KG1 (cell line): ENCODE data around the gene IGF1R.
A peak's percentile ranks its signal among the peaks of the same experiment; 100 is the strongest.
"Not testable (repeated sequence)": the region's sequence is repeated elsewhere in the genome, so short reads cannot be mapped to it uniquely, and the experiment has no call there.

Experiments
- DNase-seq: peaks from one replicate; lab custom pipeline; 2025; lab: John Stamatoyannopoulos, UW

The IGF1R gene

DNA sequence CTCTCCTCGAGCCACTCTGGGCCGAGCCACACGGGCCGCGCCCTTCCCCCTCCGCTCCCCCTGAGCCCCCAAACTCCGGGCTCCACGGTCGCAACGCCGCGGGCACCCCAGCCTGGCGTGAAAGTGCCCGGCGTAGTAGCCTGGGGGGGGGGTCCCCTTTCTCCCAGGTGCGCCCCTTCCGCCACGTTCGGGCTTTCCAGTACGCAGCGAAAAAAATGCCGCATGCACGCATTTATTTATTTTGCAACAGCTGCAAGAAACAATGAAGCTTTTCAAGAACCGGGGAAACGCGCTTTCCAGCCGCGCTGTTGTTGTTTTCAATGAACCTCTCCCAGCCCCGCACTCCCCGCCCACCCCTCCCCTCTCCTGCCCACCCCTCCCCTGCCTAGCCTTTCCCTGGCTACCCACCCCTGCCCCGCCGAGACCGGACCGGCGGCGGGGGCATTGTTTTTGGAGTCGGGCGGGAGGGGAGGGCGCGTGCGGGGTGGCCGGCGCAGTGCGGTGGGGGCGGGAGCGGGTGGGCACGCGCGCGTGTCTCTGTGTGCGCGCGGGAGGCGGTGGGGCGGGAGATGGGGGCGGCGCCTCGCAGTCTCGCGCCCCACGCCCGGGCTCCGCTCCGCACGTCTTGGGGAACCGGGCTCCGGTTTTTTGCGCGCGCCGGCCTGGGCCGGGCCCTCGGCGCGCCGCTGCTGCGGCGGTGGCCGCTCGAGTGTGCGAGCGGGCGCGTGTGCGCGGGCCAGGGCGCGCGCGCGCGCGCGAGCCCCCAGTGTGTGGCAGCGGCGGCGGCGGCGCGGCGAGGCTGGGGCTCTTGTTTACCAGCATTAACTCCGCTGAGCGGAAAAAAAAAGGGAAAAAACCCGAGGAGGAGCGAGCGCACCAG is at the start of gene IGF1R:
Gene IGF1R, plus strand, starts transcription at position 766 of the 880 bp plus-strand sequence. CDS start 1,043 bp downstream, outside the sequence.
- peak; percentile 30 for DNase-seq

DNA sequence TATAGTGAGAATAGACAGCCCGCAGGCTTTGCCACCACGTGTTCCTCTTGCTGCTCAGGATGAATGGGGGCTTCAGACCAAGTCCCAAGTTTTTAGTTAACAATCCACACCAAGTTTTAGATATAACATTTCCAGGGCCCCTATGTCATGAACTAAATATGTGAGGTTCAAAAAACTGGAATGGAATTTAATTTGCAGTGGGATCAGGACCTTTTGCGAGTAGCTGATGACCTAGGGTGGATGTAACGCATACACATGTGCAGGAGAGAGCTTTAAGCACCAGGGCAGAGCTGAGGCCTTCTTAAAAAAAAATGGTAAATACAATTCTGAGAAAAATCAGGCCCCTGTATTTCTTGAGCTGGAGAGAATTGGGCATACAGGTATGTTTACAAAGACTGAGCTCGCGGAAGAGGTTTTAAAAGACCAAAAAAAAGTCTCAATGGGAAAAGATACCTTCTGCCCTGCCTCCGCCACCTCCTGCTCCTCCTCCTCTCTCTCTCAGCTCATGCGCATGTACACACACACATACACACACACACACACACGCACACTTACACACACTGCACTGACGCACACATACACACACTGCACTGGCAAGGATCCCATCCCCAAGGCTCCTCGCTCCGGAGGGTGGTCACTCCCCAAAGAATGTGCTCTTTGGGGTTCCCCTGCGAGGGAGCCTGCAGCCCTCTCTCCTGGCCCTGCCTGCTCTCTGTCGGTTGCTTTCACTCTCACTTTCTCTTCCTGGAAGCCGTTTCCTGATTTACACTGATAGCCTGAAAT is 48.2 kb upstream of the IGF1R start:
- DNase-seq: no peak

- DNase-seq: no peak
These were observed 43.4 kb upstream of the IGF1R start for GRCh38 chr15:98604983-98605382.

- no peak for DNase-seq
These were observed 39.0 kb upstream of the IGF1R start for GRCh38 chr15:98609144-98609852.

- DNase-seq: no peak
These were observed 37.3 kb upstream of the IGF1R start for GRCh38 chr15:98610991-98611390.

DNA sequence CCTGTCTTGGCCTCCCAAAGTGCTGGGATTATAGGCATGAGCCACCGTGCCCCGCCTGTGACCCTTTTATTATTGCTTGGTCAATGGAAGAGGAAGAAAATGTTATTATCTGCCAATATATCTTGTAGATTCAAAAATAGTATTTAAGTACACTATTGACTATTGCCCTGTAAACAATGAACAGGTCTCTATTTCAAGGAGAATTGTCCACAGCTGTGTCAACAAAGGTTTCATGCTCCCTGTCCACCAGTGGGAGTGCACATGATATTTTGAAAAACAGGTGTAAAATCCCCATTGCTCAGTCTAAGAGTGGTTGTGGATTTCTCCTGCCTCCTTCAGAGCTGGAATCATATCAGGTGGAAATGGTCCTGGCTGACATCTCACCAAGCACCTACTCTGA is 36.5 kb upstream of the IGF1R start:
- no peak for DNase-seq

DNA sequence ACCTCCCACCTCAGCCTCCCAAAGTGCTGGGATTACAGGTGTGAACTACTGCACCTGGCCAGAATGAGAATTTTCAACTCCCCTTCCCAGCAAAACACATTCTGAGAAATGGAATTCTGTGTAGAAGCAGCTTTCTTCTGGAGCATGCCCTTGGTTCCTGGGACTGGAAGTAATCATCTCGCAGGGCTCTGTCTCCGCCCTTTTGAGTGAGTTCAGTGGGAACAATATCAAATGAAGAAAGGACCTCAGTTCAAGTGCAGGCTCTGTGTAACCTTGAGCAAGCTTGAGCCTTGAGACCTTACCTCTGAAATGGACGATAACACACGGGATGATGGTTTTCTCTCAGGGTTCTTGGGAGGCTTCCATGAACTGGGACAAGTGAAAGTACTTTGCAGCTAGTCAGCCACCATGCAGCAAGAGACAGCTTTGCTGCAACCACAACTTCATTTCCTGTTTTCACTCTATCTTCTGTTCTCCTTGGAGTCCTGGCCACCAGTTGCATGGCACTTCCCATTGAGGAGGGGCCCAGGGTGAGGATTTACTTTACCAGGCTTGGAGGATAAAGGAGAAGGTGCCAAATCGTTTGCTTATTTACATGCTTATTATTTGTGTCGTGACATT is 35.7 kb upstream of the IGF1R start:
- no peak for DNase-seq

GRCh38 chr15:98614681-98615080 is 33.7 kb upstream of the IGF1R start:
- no peak for DNase-seq

- DNase-seq: no peak
These were observed 31.9 kb upstream of the IGF1R start for GRCh38 chr15:98616397-98616796.

GRCh38 chr15:98617328-98617980 is 30.9 kb upstream of the IGF1R start:
- DNase-seq: no peak

DNA sequence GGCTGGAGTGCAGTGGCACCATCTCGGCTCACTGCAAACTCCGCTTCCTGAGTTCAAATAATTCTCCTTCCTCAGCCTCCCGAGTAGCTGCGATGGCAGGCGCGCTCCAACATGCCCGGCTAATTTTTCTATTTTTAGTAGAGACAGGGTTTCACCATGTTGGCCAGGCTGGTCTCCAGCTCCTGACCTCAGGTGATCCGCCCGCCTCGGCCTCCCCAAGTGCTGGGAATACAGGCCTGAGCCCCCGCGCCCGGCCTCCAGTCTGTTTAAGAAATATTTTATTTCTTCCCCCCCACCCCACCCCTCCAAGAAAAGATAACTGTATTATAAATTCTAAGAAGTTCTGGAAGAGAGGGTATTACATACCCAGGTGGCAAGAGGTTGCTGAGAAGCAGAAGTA is 29.8 kb upstream of the IGF1R start:
- not testable (repeated sequence) for DNase-seq

DNA sequence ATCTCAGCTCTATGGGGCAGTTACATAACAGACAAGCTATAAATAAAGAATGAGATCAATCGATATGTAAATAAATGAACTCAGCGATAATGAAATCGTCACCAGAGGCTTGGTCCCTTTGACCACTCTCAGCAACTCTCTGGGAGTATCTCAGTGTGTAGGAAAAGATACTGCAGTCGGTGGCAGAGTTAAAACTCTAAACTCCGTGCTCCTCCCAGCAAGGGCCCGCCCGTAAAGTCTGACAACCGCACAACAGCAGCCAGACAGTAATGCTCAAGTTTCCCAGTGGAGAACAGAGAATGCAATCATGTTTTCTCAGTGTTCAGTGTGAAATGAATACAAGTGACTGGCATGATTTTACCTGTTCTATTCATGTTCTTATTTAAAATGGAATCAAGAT is 28.3 kb upstream of the IGF1R start:
- DNase-seq: no peak

DNA sequence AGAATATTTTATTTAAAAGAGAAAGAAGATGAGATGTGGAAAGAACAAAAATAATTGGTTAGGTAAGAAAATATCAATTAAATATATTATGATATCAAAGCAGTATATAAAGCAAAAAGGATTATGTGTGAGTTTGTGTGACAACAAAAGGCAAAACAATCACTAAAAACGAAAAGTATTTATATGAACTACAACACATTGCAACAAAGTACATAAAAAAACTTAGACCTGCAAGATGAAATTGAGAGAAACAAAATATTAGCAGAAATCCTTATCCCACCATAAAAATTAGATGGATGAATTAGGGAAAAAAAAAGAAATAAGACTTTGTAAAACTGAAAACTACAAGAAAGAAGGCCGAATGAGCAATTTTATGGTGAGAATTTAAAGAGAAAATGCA is 27.3 kb upstream of the IGF1R start:
- DNase-seq: no peak

DNA sequence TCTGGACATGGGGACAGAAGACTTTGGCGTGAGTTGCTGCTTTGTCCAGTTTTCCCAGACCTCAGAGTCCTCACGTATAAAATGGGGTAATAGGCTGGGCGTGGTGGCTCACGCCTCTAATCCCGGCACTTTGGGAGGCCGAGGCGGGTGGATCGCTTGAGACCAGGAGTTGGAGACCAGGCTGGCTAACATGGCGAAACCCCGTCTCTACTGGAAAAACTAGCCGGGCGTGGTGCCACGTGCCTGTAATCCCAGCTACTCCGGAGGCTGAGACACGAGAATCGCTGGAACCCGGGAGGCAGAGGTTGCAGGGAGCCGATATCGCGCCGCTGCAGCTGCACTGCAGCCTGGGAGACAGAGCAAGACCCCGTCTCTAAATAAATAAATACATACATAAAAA is 22.7 kb upstream of the IGF1R start:
- no peak for DNase-seq

GRCh38 chr15:98626153-98626552 is 22.2 kb upstream of the IGF1R start:
- no peak for DNase-seq

DNA sequence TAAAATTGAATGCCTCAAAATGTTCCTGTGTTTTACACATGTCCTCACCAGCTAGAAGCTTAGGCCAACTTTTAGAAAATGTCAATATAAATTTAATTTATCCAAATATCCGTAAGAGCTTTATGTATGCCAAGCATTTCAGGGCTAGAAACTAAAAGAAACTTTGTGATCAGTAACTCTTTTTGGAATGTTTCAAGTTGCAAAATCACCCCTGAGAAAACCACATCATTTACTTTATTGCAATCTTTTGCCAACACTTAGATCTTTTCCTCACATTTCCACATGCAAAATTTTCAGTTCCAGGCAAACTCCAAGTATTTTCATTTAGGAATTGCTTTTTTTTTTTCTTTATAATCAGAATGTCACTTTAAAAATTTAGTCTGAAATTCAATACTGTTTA is 20.1 kb upstream of the IGF1R start:
- DNase-seq: no peak

DNA sequence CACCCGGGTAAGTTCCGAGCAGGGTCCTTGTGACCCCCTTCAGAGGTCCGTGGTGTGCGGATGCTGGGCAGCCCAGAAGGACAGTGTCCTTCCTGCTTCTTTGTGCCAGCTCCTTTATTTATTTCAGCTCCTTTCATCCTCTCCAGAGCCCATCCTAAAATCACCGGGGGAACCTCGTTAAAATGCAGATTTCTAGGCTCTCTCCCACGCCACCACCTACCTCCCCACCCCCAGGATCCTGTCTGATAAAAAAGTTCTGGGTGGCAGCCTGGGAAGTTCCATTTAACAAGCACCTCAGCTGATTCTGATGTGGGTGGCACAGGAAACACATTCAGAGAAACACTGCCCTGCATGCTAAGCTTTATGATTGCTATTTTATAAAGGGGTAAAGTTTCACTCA is 12.5 kb upstream of the IGF1R start:
- no peak for DNase-seq

DNA sequence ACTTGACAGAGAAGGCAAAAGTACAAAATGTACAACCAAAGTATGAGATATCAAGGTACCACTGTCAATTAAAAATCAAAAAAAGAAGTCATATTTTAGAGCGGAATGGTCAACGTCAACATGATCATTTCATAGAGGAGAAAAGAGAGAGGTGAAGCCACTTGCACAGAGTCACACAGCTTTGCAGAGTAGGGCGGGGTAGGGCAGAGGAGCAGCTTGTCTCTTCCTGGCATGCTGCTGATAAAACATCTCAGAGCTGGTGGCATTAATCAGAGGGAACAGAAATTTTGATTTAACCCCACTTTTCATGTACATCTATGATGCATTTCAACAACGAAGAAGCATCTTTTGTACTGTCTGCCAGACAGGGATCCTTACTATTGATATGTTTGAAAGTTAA is 5.2 kb upstream of the IGF1R start:
- no peak for DNase-seq

DNA sequence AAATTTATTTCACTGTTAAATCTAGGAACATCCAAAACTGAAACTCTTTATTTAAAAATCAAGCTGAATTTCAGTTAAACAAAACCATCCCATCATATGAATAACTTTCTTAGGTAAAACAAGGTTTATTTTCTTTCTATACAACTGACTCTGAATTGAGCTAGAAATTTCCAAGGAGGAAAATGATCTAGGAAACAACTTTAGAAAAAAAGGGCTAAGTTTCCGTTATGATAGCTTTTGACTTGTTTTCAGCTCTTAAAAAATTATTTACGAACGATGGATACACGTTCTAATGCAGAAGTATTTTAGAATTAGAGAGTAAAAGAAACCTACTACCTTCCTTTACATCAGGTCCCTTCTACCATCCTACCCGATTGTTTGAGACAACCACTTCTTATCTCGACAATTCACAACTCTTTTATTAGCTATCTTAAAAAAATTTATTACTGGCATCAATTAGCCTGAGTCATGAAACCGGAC is 1.8 kb upstream of the IGF1R start:
- DNase-seq: no peak

DNA sequence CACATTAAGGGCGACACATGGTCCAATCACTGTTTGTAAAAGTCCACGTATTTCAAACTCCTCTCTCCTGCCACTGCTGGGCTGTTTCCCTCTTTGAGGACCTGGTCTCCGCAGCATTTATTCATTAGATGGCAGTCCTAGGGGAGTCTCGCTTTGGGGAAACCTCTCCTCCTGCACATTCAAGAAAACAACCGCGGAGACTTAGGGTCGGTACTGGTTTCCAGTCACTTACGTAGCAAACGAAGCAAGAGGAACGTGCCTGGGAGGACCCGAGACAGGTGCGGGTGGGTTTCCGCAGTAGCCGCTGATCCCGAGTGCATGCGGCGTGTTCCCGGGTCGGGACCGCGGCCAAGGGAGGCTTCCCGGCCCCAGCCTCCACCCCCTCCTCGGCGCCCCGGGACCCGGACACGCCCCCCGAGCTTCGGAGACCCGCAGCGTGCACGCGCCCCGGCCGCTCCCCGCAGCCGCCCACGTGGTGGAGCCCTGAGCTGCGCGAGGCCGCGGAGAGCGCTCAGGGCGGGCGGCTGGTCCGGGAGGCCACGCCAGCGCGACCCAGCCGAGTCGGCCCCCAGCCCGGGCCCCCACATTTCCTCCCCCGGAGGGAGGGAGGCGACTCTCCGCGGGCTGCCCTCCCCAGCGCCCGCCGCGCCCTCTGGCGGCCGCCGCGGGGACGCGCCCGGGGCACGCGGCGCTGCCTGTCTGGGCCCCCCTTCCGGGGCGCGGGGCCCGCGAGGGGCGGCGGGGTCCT is 1.1 kb upstream of the IGF1R start:
- peak; percentile 14 for DNase-seq
